ENCODE measurements around the gene AARSD1. TPM values are rescaled to one million over a fixed set of nuclear protein-coding genes. Genes with fewer than 3 reads are reported as not detected.

Gene AARSD1
- total RNA-seq, 1 donor from 2014 or later: 27.0 TPM

- intact Hi-C loops (cut with DNase I): no loop called here
- no peak for DNase-seq (ENCODE audit: low spot score)
Observed at GRCh38 chr17:42901535-42902229, 62.6 kb downstream of the AARSD1 start.

Other genes with a start within 250 kb of the AARSD1 start
- 45.4 TPM for gene EZH1, start 219.4 kb downstream of the AARSD1 start, total RNA-seq
- gene RAMP2, start 203.2 kb downstream of the AARSD1 start, total RNA-seq: 45.8 TPM
- gene VPS25, start 191.0 kb downstream of the AARSD1 start, total RNA-seq: 32.3 TPM
- not detected for gene WNK4, start 183.8 kb downstream of the AARSD1 start, total RNA-seq
- 61.4 TPM for gene COA3, start 165.8 kb downstream of the AARSD1 start, total RNA-seq
- gene CNTD1, start 165.6 kb downstream of the AARSD1 start, total RNA-seq: not detected
- 84.3 TPM for gene BECN1, start 140.2 kb downstream of the AARSD1 start, total RNA-seq
- gene PSME3, start 131.1 kb downstream of the AARSD1 start, total RNA-seq: 66.9 TPM
- 0.89 TPM for gene AOC2, start 119.9 kb downstream of the AARSD1 start, total RNA-seq
- gene AOC3, start 113.3 kb downstream of the AARSD1 start, total RNA-seq: 12.9 TPM
- gene G6PC1, start 63.7 kb downstream of the AARSD1 start, total RNA-seq: not detected
- gene PTGES3L, start 15.6 kb upstream of the AARSD1 start, total RNA-seq: 51.2 TPM
- 14.8 TPM for gene RUNDC1, start 16.1 kb upstream of the AARSD1 start, total RNA-seq
- gene RPL27, start 34.0 kb upstream of the AARSD1 start, total RNA-seq: 536 TPM
- 13.7 TPM for gene IFI35, start 42.3 kb upstream of the AARSD1 start, total RNA-seq
- 81.3 TPM for gene VAT1, start 57.9 kb upstream of the AARSD1 start, total RNA-seq
- 0.89 TPM for gene RND2, start 60.8 kb upstream of the AARSD1 start, total RNA-seq
- gene BRCA1, start 160.9 kb upstream of the AARSD1 start, total RNA-seq: 6.1 TPM
- gene NBR1, start 206.8 kb upstream of the AARSD1 start, total RNA-seq: 97.6 TPM
- 4.0 TPM for gene TMEM106A, start 247.4 kb upstream of the AARSD1 start, total RNA-seq

Measured in cardiac septum (tissue), 1 donor.